ENCODE data around the gene NFATC1. TPM values are rescaled to one million over a fixed set of nuclear protein-coding genes. Genes with fewer than 3 reads are reported as not detected.

Gene NFATC1
- total RNA-seq, 3 donors from 2014 or later, result 62.7 to 80.8 (median 75.2) TPM

DNA sequence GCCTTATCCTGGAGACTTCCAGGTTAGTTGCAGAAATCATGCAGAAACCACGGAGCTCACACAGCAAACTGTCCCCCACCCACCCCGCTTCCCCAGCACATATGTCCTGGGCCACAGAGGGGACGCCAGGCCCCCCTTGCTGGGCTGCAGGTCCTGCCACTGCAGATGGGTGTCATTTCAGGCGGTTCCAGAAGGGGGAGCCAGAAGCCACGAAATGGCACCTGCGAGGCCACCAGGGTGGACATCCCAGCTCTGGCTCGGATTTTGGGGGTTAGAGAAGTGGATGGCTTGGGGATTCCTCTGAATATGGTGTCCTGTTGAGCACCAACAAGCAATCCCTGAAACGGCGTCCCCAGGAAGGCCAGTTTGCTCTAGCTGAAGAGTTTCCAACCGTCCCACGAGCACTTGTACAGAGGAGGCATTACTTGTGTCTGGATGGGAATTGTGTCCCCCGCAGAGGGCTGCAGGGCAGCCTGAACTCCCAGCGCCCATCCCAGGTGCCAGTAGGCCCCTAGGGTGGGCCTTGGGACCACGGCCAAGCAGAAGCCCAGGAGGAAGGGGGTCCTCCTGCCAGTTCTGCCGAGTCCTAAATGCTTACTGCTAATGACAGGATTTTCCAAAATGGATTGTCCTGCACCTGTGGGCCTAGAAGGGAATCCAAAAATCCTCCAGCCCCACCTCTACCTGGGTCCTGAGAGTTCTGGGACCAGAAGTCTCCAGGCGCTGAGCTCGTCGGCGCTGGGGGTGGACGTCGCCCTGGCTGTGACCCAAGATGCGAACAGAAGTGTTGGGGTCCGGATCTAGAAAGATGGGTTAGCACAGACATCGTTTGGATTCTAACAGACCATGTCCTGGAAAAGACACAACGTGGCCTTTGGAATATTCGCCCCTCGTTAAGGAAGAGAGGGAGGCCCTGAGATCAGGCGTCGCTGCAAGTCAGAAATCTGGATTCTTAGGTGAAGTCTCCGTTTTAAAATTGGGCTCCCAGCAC lies 14.6 kb upstream of the NFATC1 start:
- peaks cover 5% of the 10 kb centered on the region for H3K36me3 Mint-ChIP-seq (ENCODE audit: insufficient read depth)
- ATAC-seq, result peak; percentile 48 to 49
- no peaks in the 10 kb centered on the region for H3K27me3 Mint-ChIP-seq (ENCODE audit: low read depth)
- H3K4me3 Mint-ChIP-seq, result no peak overlapping the region
- peak; percentile 75 for DNase-seq
- no peaks in the 10 kb centered on the region for H3K9me3 Mint-ChIP-seq
- H3K4me1 Mint-ChIP-seq (ENCODE audit: low read depth), result peaks cover 8% of the 10 kb centered on the region

DNA sequence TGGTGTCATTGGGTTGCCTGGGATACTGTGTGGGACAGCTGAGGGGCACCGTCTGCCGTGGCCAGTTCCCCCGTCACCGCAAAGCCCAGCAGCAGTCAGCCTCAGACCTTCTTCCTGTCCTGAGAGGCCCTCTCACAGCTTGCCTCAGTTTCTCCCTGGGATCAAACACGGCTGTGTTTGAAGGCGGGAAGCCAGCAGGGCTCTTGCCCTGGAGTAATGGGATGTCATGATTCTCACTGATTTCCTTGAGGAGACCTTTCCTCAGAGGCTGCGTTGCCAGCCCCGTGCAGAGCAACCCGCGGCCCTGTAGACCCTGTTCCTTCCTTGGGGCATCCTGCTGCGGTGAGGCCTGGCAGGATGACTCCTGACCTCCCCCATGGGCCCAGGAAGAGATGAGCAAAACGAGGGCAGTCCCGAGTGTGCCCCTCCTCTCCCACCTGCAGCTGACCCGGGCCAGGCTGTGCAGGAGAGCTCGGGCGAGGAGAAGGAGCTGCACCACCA lies 13.9 kb upstream of the NFATC1 start:
- Mint-ChIP-seq H3K9me3 (no peaks in the 10 kb centered on the region), H3K4me3 (no peak overlapping the region), H3K36me3 (ENCODE audit: insufficient read depth) (peaks cover 5% of the 10 kb centered on the region), H3K27me3 (ENCODE audit: low read depth) (no peaks in the 10 kb centered on the region), H3K4me1 (ENCODE audit: low read depth) (peaks cover 8% of the 10 kb centered on the region)
- ATAC-seq, result no peak
- DNase-seq, result no peak

DNA sequence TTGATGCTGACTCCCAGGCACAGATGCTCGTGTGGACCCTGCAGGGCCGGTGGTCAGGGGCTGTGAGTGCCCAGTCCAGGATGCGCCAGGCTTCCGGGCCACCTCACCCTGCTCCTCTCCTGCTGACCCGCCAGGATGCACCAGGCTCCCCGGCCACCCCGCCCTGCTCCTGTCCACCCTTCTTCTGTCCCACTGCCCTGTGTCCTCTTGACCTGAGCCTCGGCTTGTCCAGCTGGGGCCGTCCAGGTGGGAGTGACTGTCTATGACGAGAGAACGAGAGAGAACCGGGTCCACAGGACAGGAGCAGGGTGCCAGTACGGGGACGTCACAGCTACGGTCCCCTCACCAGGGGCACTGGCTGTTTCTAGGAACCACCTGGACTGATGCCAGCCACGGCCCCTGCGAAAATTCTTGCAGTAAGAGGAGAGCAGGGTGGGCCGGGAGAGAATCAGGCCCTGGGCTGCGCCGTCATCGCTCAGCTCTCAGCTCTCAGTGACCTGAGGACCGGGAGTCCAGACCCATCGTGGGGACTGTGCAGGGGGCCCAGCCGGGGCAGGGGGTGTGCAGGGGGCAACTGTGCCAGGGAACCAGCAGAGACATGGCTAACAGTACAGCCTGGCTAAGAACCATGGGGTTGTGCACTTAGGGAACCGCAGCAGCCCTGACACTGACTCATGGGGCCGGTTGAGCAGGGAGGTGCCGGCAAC lies 12.9 kb upstream of the NFATC1 start:
- H3K4me1 Mint-ChIP-seq (ENCODE audit: low read depth), result peaks cover 8% of the 10 kb centered on the region
- no peak overlapping the region for H3K4me3 Mint-ChIP-seq
- DNase-seq (no peak), ATAC-seq (no peak)
- H3K36me3 Mint-ChIP-seq (ENCODE audit: insufficient read depth), result peaks cover 5% of the 10 kb centered on the region
- H3K9me3 Mint-ChIP-seq, result no peaks in the 10 kb centered on the region
- H3K27me3 Mint-ChIP-seq (ENCODE audit: low read depth), result no peaks in the 10 kb centered on the region

DNA sequence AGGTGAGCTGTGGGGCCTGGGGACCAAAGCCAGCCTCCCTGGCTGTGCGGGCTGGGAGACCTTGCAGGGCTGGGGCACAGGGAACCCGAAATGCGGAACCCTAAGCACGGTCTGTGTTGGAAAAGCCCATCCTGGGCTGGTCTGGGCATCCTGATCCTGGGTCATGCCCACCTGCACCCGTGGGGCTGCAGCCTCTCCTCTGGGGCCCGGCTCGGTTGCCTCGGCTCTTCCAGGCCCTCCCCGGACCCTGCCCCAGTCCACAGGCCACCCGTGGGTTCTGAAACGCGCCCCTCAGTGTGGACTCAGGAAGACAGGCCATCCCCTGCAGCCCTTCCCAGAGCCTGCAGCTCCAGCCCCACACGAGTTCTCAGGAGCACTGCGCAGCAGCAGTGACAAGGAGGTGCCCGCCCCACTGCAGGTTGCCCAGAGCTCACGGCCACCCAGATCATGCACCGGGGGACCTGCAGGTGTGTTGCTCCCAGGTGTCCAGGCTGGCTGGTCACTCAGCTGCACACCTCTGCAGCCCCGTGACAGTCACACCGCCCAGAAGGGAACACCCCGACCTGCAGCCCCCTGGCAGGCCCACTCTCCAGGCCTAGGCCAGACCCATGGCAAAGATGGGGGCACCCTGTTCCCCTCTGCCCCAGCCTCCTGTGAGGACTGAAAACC lies 12.2 kb upstream of the NFATC1 start:
- no peaks in the 10 kb centered on the region for H3K27me3 Mint-ChIP-seq (ENCODE audit: low read depth)
- H3K36me3 Mint-ChIP-seq (ENCODE audit: insufficient read depth), result peaks cover 2% of the 10 kb centered on the region
- no peak for DNase-seq
- H3K4me1 Mint-ChIP-seq (ENCODE audit: low read depth), result peaks cover 12% of the 10 kb centered on the region
- no peak overlapping the region for H3K4me3 Mint-ChIP-seq
- no peak for ATAC-seq
- no peaks in the 10 kb centered on the region for H3K9me3 Mint-ChIP-seq

DNA sequence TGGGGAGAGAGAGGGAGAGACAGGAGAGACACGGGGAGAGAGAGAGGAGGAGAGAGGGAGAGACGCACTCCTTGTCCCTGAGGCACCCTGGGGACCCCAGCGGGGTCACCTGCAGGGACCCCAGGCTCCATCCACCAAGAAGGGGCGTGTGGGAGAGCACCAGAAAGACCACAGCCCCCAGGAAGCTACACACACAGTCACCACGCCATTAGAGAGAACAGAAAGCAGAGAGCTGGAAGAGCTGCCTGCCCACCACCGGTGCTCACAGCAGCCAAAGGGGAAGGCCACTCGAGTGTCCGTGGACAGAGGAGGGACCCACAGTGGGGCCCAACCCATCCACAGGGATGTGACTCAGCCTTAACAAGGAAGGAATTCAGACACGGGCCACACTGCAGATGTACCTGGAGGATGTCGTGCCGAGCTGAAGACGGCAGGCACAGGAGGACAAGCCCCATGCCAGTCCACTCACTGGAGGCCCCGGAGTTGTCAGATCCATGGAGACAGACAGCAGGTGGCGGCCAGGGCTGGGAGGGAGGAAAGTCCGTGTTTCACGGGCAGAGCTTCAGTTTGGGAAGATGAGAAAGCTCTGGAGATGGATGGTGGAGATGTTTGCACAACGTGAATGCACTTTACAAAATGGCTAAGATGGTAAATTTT lies 11.5 kb upstream of the NFATC1 start:
- DNase-seq, result no peak
- Mint-ChIP-seq H3K9me3 (no peaks in the 10 kb centered on the region), H3K27me3 (ENCODE audit: low read depth) (peaks cover 2% of the 10 kb centered on the region), H3K4me3 (no peak overlapping the region), H3K36me3 (ENCODE audit: insufficient read depth) (no peaks in the 10 kb centered on the region), H3K4me1 (ENCODE audit: low read depth) (peaks cover 10% of the 10 kb centered on the region)
- ATAC-seq, result no peak

DNA sequence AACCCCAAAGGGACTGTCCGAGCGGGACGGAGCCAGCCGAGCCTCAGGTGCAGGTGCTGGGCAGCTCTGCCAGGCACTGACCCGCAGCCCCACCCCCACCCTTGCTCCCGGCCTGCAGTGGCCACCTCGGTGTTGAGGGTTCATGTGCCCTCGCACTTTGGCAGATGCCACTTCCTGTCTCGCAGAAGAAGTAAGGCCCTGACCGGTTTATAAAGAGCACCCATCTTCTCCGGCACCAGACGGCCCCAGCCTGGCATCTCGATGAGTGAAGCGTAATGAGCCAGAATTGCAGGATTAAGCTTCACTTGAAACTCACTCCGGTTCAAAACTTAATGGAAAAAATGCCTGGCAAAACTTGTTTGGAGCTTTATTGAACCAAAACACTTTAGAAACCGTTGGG lies 10.9 kb upstream of the NFATC1 start:
- no peaks in the 10 kb centered on the region for H3K36me3 Mint-ChIP-seq (ENCODE audit: insufficient read depth)
- H3K4me1 Mint-ChIP-seq (ENCODE audit: low read depth), result peaks cover 8% of the 10 kb centered on the region
- ATAC-seq, result no peak
- peaks cover 4% of the 10 kb centered on the region for H3K27me3 Mint-ChIP-seq (ENCODE audit: low read depth)
- DNase-seq, result no peak
- H3K4me3 Mint-ChIP-seq, result no peak overlapping the region
- H3K9me3 Mint-ChIP-seq, result no peaks in the 10 kb centered on the region

DNA sequence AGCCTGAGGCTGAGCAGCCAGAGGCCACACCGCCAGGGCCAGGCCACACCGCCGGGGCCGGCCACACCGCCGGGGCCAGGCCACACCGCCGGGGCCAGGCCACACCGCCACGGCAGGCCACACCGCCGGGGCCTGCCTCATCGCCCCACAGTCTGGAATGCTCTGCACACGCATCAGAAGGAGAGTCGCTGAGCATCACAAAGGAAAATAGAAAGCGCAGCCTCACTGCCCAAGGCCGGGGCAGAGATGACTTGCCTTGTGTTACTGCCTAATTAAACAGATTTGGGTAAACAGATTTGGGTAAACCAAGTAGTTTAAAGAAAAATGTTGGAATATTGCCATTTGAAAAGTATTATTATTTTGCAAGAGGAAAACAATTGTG lies 10.4 kb upstream of the NFATC1 start:
- peaks cover 4% of the 10 kb centered on the region for H3K27me3 Mint-ChIP-seq (ENCODE audit: low read depth)
- H3K4me1 Mint-ChIP-seq (ENCODE audit: low read depth), result peaks cover 8% of the 10 kb centered on the region
- no peak for DNase-seq
- H3K9me3 Mint-ChIP-seq, result no peaks in the 10 kb centered on the region
- no peak overlapping the region for H3K4me3 Mint-ChIP-seq
- no peaks in the 10 kb centered on the region for H3K36me3 Mint-ChIP-seq (ENCODE audit: insufficient read depth)
- no peak for ATAC-seq

DNA sequence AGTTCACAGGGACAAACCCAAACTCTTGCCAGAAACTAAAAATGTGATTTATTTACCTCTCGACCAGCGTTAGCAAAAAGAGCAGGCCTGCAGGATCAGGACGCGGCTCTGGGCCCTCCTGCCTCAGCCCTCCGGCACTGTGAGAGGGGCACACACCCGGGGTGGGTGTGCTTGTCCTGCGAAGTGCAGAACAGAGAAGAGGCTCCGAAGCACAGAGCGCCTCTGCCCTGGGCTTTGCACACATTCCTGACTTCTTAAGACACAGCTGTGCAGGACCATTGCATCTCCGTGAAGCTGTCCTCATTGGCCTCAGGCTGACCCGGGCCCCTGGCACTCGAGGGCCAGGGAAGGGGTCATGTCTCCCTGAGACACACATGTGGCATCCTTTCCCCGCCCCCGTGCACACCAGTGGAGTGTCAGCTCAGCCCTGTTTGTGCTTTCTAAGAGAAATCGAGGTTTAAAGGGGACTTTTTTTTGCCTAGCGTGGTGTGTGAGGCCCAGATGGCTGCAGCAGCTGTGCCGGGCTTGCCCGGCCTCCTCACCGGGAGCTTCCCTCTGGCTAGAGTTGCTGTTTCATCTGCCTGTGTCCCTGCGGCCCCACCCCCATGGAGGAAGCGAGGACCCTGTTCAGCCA lies 9.9 kb upstream of the NFATC1 start:
- DNase-seq (no peak), ATAC-seq (no peak)
- Mint-ChIP-seq H3K36me3 (ENCODE audit: insufficient read depth) (no peaks in the 10 kb centered on the region), H3K4me3 (no peak overlapping the region), H3K9me3 (no peaks in the 10 kb centered on the region), H3K27me3 (ENCODE audit: low read depth) (peaks cover 4% of the 10 kb centered on the region), H3K4me1 (ENCODE audit: low read depth) (peaks cover 9% of the 10 kb centered on the region)

DNA sequence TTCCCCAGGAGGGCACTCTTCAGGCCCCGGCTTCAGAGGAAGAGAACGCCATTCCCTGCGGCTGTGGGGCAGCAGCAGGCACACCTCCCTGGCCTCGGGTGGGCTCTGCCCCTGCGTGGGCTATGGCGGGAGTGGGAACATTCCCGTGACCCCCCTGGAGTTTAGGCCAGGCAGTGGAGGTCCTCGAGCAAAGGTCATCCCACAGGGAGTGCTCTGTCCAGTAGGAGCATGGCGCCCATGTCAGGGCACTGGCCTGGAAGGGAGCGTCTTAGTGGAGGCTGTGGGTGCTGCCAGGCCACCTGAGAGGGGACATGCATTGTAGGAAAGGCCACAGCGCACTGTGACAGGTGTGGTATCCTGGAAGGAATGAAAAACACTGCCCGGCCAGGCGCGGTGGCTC lies 9.2 kb upstream of the NFATC1 start:
- no peak for ATAC-seq
- DNase-seq, result no peak
- H3K4me1 Mint-ChIP-seq (ENCODE audit: low read depth), result peaks cover 11% of the 10 kb centered on the region

DNA sequence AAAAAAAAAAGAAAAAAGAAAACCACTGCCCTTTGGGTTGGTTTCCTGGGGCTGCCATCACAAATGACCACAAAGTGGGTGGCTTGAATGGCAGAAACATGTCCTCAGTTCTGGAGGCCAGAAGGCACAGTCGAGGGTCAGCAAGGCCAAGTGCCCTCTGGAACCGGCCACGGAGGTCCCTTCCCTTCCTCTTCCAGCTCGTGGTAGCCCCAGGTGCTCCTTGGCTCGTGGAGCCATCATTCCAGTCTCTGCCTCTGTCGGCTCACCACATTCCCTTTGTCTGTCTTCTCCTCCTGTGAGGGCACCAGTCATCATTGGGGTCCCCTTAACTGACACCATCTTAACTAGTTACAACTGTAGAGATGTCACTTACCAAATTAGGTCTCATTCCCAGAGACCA lies 8.5 kb upstream of the NFATC1 start:
- Mint-ChIP-seq H3K36me3 (ENCODE audit: insufficient read depth) (no peaks in the 10 kb centered on the region), H3K27me3 (ENCODE audit: low read depth) (peaks cover 4% of the 10 kb centered on the region), H3K4me1 (ENCODE audit: low read depth) (peaks cover 12% of the 10 kb centered on the region), H3K4me3 (no peak overlapping the region), H3K9me3 (no peaks in the 10 kb centered on the region)
- no peak for DNase-seq
- ATAC-seq, result no peak

More for the DNA sequence above, 9.2 kb upstream of the NFATC1 start:
- no peaks in the 10 kb centered on the region for H3K9me3 Mint-ChIP-seq
- no peaks in the 10 kb centered on the region for H3K36me3 Mint-ChIP-seq (ENCODE audit: insufficient read depth)
- peaks cover 4% of the 10 kb centered on the region for H3K27me3 Mint-ChIP-seq (ENCODE audit: low read depth)
- no peak overlapping the region for H3K4me3 Mint-ChIP-seq

DNA sequence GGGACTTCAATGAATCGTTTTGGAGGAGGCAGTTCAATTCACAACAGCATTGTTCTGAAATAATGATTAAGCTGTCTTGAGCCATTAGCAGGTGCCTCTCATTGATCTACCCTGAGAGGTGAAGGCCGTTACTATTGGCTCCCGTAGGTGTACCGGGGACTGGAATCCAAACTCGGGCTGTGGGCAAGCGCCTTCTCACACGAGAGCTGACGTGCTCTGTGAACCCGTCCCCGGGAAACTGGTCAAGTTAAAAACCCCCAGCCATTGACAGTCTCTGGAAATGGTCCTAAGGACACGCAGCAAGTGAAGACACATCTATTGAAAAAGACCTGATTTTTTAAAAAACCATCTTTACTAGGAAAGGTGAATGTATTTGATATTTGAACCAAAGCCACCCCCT lies 8.1 kb upstream of the NFATC1 start:
- Mint-ChIP-seq H3K9me3 (no peaks in the 10 kb centered on the region), H3K4me1 (ENCODE audit: low read depth) (peaks cover 16% of the 10 kb centered on the region), H3K27me3 (ENCODE audit: low read depth) (peaks cover 4% of the 10 kb centered on the region), H3K4me3 (no peak overlapping the region), H3K36me3 (ENCODE audit: insufficient read depth) (no peaks in the 10 kb centered on the region)
- DNase-seq (no peak), ATAC-seq (no peak)

DNA sequence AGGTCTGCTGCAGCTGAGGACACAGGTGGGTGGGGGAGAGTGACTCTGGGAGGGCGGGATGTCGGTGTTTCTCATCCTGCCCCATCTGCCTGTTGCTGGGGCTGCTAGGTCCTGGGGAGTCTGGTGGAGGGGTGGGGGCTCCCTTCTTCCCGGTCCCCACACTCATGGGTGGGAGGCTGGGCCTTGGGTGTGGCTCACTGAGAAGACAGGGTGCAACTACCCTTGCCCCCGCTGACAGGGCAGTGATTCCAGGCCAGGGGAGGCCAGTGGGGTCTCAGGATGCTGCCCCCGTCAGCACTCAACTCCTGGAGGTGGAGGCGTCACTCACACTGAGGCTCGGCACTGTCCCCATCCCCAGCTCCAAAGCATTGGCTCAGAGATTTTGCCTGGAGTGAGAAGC lies 7.7 kb upstream of the NFATC1 start:
- DNase-seq (no peak), ATAC-seq (no peak)
- Mint-ChIP-seq H3K27me3 (ENCODE audit: low read depth) (peaks cover 4% of the 10 kb centered on the region), H3K36me3 (ENCODE audit: insufficient read depth) (no peaks in the 10 kb centered on the region), H3K4me3 (no peak overlapping the region), H3K9me3 (no peaks in the 10 kb centered on the region), H3K4me1 (ENCODE audit: low read depth) (peaks cover 19% of the 10 kb centered on the region)

DNA sequence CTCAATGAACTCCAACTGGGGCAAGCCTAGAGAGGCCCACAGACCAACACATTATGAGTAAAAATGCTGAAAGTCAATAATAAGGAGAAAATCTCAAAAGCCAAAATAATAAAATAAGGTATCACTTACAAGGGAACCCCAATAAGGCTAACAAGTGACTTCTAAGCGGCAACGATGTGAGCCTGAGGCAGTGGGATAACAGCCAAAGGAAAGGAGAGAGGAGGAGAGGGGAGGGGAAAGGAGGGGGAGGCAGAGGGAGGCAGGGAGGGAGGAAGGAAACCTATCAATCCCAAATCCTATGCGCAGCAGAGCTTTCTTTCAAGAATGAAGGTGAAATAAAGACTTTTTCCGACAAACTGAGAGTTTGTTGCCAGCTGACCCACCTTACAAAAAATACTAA lies 6.0 kb upstream of the NFATC1 start:
- ATAC-seq, result no peak

More for the DNA sequence above, 6.0 kb upstream of the NFATC1 start:
- peaks cover 4% of the 10 kb centered on the region for H3K27me3 Mint-ChIP-seq (ENCODE audit: low read depth)
- H3K4me3 Mint-ChIP-seq, result no peak overlapping the region
- no peak for DNase-seq
- H3K36me3 Mint-ChIP-seq (ENCODE audit: insufficient read depth), result no peaks in the 10 kb centered on the region
- H3K4me1 Mint-ChIP-seq (ENCODE audit: low read depth), result peaks cover 23% of the 10 kb centered on the region
- no peaks in the 10 kb centered on the region for H3K9me3 Mint-ChIP-seq

All from activated T-cell treated with anti-CD3 and anti-CD28 coated beads, Interleukin-2, amount 50 U/mL, for 4 hours (primary cell).